HG03558 (cell line): Measurements from ENCODE around the gene WDR64.

ENCODE experiments used
- ATAC-seq: cut with Tn5 transposase; IDR thresholded peaks from one replicate; pipeline ENCODE4 v1.9.1; 2021; ENCODE audit warnings: moderate number of reproducible peaks; ENCODE audit not compliant: unreplicated experiment; ENCODE audit errors: extremely low read depth

WDR64 gene

GRCh38 chr1:241652012-241652411 is at the start of gene WDR64:
WDR64 (plus strand) TSS chr1:241652281; CDS start chr1:241652485, 204 bp downstream.
- no peak for ATAC-seq

- ATAC-seq, result no peak
Observed at GRCh38 chr1:241603731-241604245, 48.3 kb upstream of the WDR64 start.

GRCh38 chr1:241605146-241605805 is 46.8 kb upstream of the WDR64 start:
- ATAC-seq, result no peak

- no peak for ATAC-seq
Observed at GRCh38 chr1:241606544-241606943, 45.5 kb upstream of the WDR64 start.

- ATAC-seq, result no peak
Observed at GRCh38 chr1:241607497-241607896, 44.6 kb upstream of the WDR64 start.

GRCh38 chr1:241608379-241609033 is 43.6 kb upstream of the WDR64 start:
- no peak for ATAC-seq

- ATAC-seq, result no peak
Observed at GRCh38 chr1:241610056-241610815, 41.8 kb upstream of the WDR64 start.

- ATAC-seq, result peak; percentile 83
Observed at GRCh38 chr1:241611063-241611462, 41.0 kb upstream of the WDR64 start.

- no peak for ATAC-seq
Observed at GRCh38 chr1:241611736-241612135, 40.3 kb upstream of the WDR64 start.

GRCh38 chr1:241612533-241613477 is 39.3 kb upstream of the WDR64 start:
- ATAC-seq, result no peak

GRCh38 chr1:241614144-241614543 is 37.9 kb upstream of the WDR64 start:
- ATAC-seq, result no peak

- ATAC-seq, result no peak
Observed at GRCh38 chr1:241614572-241614971, 37.5 kb upstream of the WDR64 start.

- ATAC-seq, result no peak
Observed at GRCh38 chr1:241615043-241615974, 36.8 kb upstream of the WDR64 start.

- no peak for ATAC-seq
Observed at GRCh38 chr1:241617426-241617825, 34.7 kb upstream of the WDR64 start.

- ATAC-seq, result no peak
Observed at GRCh38 chr1:241622669-241623068, 29.4 kb upstream of the WDR64 start.

- no peak for ATAC-seq
Observed at GRCh38 chr1:241624935-241625334, 27.1 kb upstream of the WDR64 start.

GRCh38 chr1:241627453-241628259 is 24.4 kb upstream of the WDR64 start:
- peak; percentile 67 for ATAC-seq

GRCh38 chr1:241630005-241630404 is 22.1 kb upstream of the WDR64 start:
- no peak for ATAC-seq
